ENCODE results near the gene TEC.
"Not testable (repeated sequence)": the region's sequence is repeated elsewhere in the genome, so short reads cannot be mapped to it uniquely, and the experiment has no call there.

TEC gene

GRCh38 chr4:48300004-48300403 is 30.4 kb upstream of the TEC start:
- TF ChIP-seq CTCF (conservative IDR thresholded peaks at IDR 0.05): no peak
- no peak overlapping the region for H3K27ac ChIP-seq

- H3K27ac ChIP-seq: no peak overlapping the region
- no peak for TF ChIP-seq CTCF (conservative IDR thresholded peaks at IDR 0.05)
Measured at GRCh38 chr4:48299560-48299959, 29.9 kb upstream of the TEC start.

- no peak overlapping the region for H3K27ac ChIP-seq
- TF ChIP-seq CTCF (conservative IDR thresholded peaks at IDR 0.05): no peak
Measured at GRCh38 chr4:48297256-48297846, 27.7 kb upstream of the TEC start.

GRCh38 chr4:48296365-48296764 is 26.7 kb upstream of the TEC start:
- no peak for TF ChIP-seq CTCF (conservative IDR thresholded peaks at IDR 0.05)
- H3K27ac ChIP-seq: no peak overlapping the region

- no peak overlapping the region for H3K27ac ChIP-seq
- TF ChIP-seq CTCF (conservative IDR thresholded peaks at IDR 0.05): no peak
Measured at GRCh38 chr4:48295116-48295515, 25.5 kb upstream of the TEC start.

GRCh38 chr4:48292218-48292790 is 22.7 kb upstream of the TEC start:
- H3K27ac ChIP-seq: not testable (repeated sequence)

- peak; percentile 73 for TF ChIP-seq CTCF (conservative IDR thresholded peaks at IDR 0.05)
- no peak overlapping the region for H3K27ac ChIP-seq
Measured at GRCh38 chr4:48290146-48290772, 20.6 kb upstream of the TEC start.

GRCh38 chr4:48286060-48286459 is 16.4 kb upstream of the TEC start:
- H3K27ac ChIP-seq: not testable (repeated sequence)

GRCh38 chr4:48285640-48286039 is 16.0 kb upstream of the TEC start:
- not testable (repeated sequence) for H3K27ac ChIP-seq
